Fibroblast of lung (primary cell): ENCODE measurements around the gene CLDN3. TPM values are rescaled to one million over a fixed set of nuclear protein-coding genes. Genes with fewer than 3 reads are reported as not detected.

Experiments used
- DNase-seq, 2 donors: peaks; one replicate each; pipeline versions ENCODE4 v3.0.0 to v3.0.0-alpha.2; 2010; ENCODE audit warnings: low read depth in 2 of 2
- H2AFZ ChIP-seq: 2 replicates; pipeline ENCODE4 v1.5.1; 2012; ENCODE audit warnings: low read length, control low read depth, inconsistent platforms
- H3K27ac ChIP-seq: 2 replicates; pipeline ENCODE4 v1.5.1; 2011; ENCODE audit warnings: low read length, control low read depth; ENCODE audit not compliant: insufficient read depth
- H3K27me3 ChIP-seq: 2 replicates; pipeline ENCODE4 v1.5.1; 2011; ENCODE audit warnings: mild to moderate bottlenecking, low read length; ENCODE audit not compliant: control insufficient read depth, insufficient read depth
- H3K36me3 ChIP-seq: 2 replicates; pipeline ENCODE4 v1.5.1; 2011; ENCODE audit warnings: low read length; ENCODE audit not compliant: control insufficient read depth, insufficient read depth
- H3K4me1 ChIP-seq: 2 replicates; pipeline ENCODE4 v1.5.1; 2011; ENCODE audit warnings: low read length; ENCODE audit not compliant: control insufficient read depth, insufficient read depth; ENCODE audit errors: extremely low read depth
- H3K4me2 ChIP-seq: 2 replicates; pipeline ENCODE4 v1.5.1; 2011; ENCODE audit warnings: low read length, control low read depth; ENCODE audit not compliant: insufficient read depth; ENCODE audit errors: extremely low read depth
- H3K4me3 ChIP-seq, 4 experiments: fragments of 200-600 bp in 1 of 4; sonication (generic) in 1 of 4; replicated peaks in 1 of 4; 2 replicates each; pipeline ENCODE4 v1.5.1; 2011 to 2016; ENCODE audit warnings: low read length in 4 of 4, low read depth in 3 of 4, mild to moderate bottlenecking in 3 of 4, control low read depth in 2 of 4, inconsistent platforms in 1 of 4, mixed read lengths in 1 of 4; ENCODE audit not compliant: insufficient read depth in 1 of 4; ENCODE audit errors: control extremely low read depth in 1 of 4
- H3K79me2 ChIP-seq: 2 replicates; pipeline ENCODE4 v1.5.1; 2012; ENCODE audit warnings: mild to moderate bottlenecking, low read length, inconsistent platforms; ENCODE audit not compliant: control insufficient read depth, insufficient read depth
- H3K9ac ChIP-seq: 2 replicates; pipeline ENCODE4 v1.5.1; 2011; ENCODE audit warnings: mild to moderate bottlenecking, low read length, control low read depth; ENCODE audit not compliant: insufficient read depth
- H3K9me3 ChIP-seq: 2 replicates; pipeline ENCODE4 v1.5.1; 2012; ENCODE audit warnings: low read depth, low read length; ENCODE audit not compliant: control insufficient read depth, insufficient read depth
- H4K20me1 ChIP-seq: 2 replicates; pipeline ENCODE4 v1.5.1; 2011; ENCODE audit warnings: low read length; ENCODE audit not compliant: control insufficient read depth, insufficient read depth; ENCODE audit errors: extremely low read depth
- CTCF ChIP-seq, 2 donors: IDR thresholded peaks in 1 of 2; conservative IDR thresholded peaks in 1 of 2; 1 replicate in 1 of 2; 2 replicates in 1 of 2; pipeline ENCODE4 v1.5.1; 2011 to 2012; ENCODE audit warnings: low read length in 2 of 2, control low read depth in 1 of 2, inconsistent platforms in 1 of 2, low read depth in 1 of 2, mild to moderate bottlenecking in 1 of 2
- EZH2 ChIP-seq: IDR thresholded peaks from 2 replicates; pipeline ENCODE4 v1.5.1; 2012; ENCODE audit warnings: low read length, control low read depth, mild to moderate bottlenecking; ENCODE audit errors: missing control alignments
- polyA plus RNA-seq, 2 donors: library from polyadenylated mRNA; depleted of rRNA in 1 of 2; stranded (reverse) in 1 of 2; unstranded in 1 of 2; fragments of >200 nt; gene quantifications; 2 replicates each; pipeline ENCODE4 v1.2.1, GENCODE V29; 2011 to 2012; ENCODE audit warnings: missing spikeins in 1 of 2
- total RNA-seq: library from RNA; depleted of rRNA; stranded (reverse); fragments of >200 nt; gene quantifications from 2 replicates; pipeline ENCODE4 v1.2.1, GENCODE V29; 2014

Gene CLDN3
- total and polyA plus RNA-seq, 2 donors (not counting 1 experiment from before 2014, with no cell fraction given) = not detected

- H3K4me1 ChIP-seq = no peaks in the 10 kb centered on the region
- no peak overlapping the region for H3K27ac ChIP-seq
- H3K4me3 ChIP-seq = no peak overlapping the region
- no peaks in the 10 kb centered on the region for H3K79me2 ChIP-seq
- H3K9ac ChIP-seq = no peak overlapping the region
- no peak for DNase-seq
- H4K20me1 ChIP-seq = no peaks in the 10 kb centered on the region
- H3K36me3 ChIP-seq = no peaks in the 10 kb centered on the region
- no peaks in the 10 kb centered on the region for H3K9me3 ChIP-seq
- no peak overlapping the region for H3K4me2 ChIP-seq
- H2AFZ ChIP-seq = no peak overlapping the region
- H3K27me3 ChIP-seq = no peaks in the 10 kb centered on the region
- TF ChIP-seq EZH2 = no peak
- no peak for TF ChIP-seq CTCF (conservative IDR thresholded peaks at IDR 0.05 in 1 of 2, IDR thresholded peaks at IDR 0.05 in 1 of 2; ENCODE audit: low read depth in 1 of 2, low read length in 2 of 2)
These were observed 8.8 kb upstream of the CLDN3 start for GRCh38 chr7:73778801-73779389.

- H3K4me2 ChIP-seq = no peak overlapping the region
- H3K79me2 ChIP-seq = no peaks in the 10 kb centered on the region
- no peak overlapping the region for H3K9ac ChIP-seq
- no peak overlapping the region for H2AFZ ChIP-seq
- no peak overlapping the region for H3K4me3 ChIP-seq
- no peaks in the 10 kb centered on the region for H3K9me3 ChIP-seq
- no peaks in the 10 kb centered on the region for H4K20me1 ChIP-seq
- no peak overlapping the region for H3K27ac ChIP-seq
- TF ChIP-seq EZH2 (no peak), CTCF (conservative IDR thresholded peaks at IDR 0.05 in 1 of 2, IDR thresholded peaks at IDR 0.05 in 1 of 2; ENCODE audit: low read depth in 1 of 2, low read length in 2 of 2) (no peak)
- H3K27me3 ChIP-seq = peaks cover 4% of the 10 kb centered on the region
- H3K4me1 ChIP-seq = no peaks in the 10 kb centered on the region
- H3K36me3 ChIP-seq = no peaks in the 10 kb centered on the region
- DNase-seq = peak; percentile 22 to 34
These were observed 4.9 kb upstream of the CLDN3 start for GRCh38 chr7:73774923-73775322.

GRCh38 chr7:73773700-73774517 is 3.8 kb upstream of the CLDN3 start:
- Histone ChIP-seq H3K27me3 (peaks cover 14% of the 10 kb centered on the region), H3K36me3 (no peaks in the 10 kb centered on the region), H3K79me2 (no peaks in the 10 kb centered on the region), H3K4me3 (no peak overlapping the region), H3K4me2 (no peak overlapping the region), H2AFZ (no peak overlapping the region), H3K4me1 (no peaks in the 10 kb centered on the region), H3K9ac (no peak overlapping the region), H3K9me3 (no peaks in the 10 kb centered on the region), H3K27ac (no peak overlapping the region), H4K20me1 (no peaks in the 10 kb centered on the region)
- no peak for DNase-seq
- TF ChIP-seq CTCF (conservative IDR thresholded peaks at IDR 0.05 in 1 of 2, IDR thresholded peaks at IDR 0.05 in 1 of 2; ENCODE audit: low read depth in 1 of 2, low read length in 2 of 2) (no peak), EZH2 (no peak)
